ENCODE results near the gene POGZ.

POGZ gene

DNA sequence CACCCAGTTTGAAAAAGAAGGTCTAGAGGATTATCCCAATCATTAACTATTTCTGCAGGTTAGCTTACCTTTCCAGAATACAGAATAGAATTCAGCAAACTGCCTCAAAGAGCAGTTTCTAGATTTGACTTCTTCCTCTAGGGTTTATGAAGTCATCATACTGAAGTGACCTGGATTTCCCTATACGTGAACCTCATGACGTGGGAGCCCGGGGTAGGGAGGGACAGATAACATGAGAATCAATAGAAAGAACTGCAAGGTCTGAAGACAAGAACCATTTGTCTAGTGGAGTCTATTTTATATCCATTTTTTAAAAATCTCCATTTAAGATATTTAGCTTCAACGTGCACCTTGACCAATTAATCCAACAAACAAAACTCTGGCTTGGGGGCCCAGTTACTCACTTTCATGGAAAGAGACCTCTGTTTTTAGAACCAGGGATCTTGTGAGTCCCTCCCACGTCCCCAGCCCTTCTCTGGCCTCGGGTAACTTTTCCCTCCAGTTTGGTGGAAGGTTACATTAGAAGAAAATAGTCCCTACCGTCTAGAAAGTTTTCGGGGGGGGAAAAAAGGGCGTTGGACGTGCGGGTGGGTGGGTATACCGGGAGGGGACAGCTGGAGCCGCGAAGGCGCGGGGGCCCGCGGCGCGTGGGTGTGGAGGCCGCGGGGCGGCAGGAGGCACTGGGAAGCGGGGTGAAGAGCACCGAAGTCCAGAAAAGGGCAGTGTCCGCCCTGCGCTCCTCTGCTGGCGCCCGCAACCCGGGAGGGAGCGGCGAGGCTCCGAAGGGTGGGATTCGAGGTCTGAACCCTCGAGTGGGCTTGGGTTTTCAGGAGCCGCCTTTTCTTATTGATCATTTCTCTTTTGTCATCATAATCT lies 13.8 kb upstream of the POGZ start:
- no peaks in the 10 kb centered on the region for H3K9me2 ChIP-seq (replicated peaks; ENCODE audit: insufficient read depth, low read length)
- H3K79me2 ChIP-seq (ENCODE audit: insufficient read depth, low read length) = no peaks in the 10 kb centered on the region
- no peak overlapping the region for H3K27ac ChIP-seq (ENCODE audit: low read depth, low read length)
- H3K4me2 ChIP-seq (ENCODE audit: low read depth, low read length, poor library complexity, severe bottlenecking) = peak overlapping the region; percentile 28
- no peaks in the 10 kb centered on the region for H4K20me1 ChIP-seq (ENCODE audit: low read depth, low read length)
- no peaks in the 10 kb centered on the region for H3K9me3 ChIP-seq (ENCODE audit: insufficient read depth, low read length)
- H3K27me3 ChIP-seq (ENCODE audit: low read length) = no peaks in the 10 kb centered on the region; the same call in 1 of the 2 replicates
- H3F3A ChIP-seq (ENCODE audit: insufficient read depth) = no peaks in the 10 kb centered on the region
- TF ChIP-seq EZH2phosphoT487 (conservative IDR thresholded peaks at IDR 0.05; ENCODE audit: low read length) (no peak), CTCF (IDR thresholded peaks at IDR 0.05; ENCODE audit: insufficient read depth, low read length, poor library complexity, severe bottlenecking) (no peak)
- H3K4me3 ChIP-seq (ENCODE audit: insufficient read depth, low read length, poor library complexity, severe bottlenecking) = no peak overlapping the region
- peak overlapping the region; percentile 93 for H2AFZ ChIP-seq (ENCODE audit: low read depth, low read length, severe bottlenecking)
- H3K9ac ChIP-seq (ENCODE audit: low read length) = no peak overlapping the region
- H3K36me3 ChIP-seq (ENCODE audit: low read length) = no peaks in the 10 kb centered on the region

- no peak overlapping the region for H3K9ac ChIP-seq (ENCODE audit: low read length)
- no peak overlapping the region for H2AFZ ChIP-seq (ENCODE audit: low read depth, low read length, severe bottlenecking)
- no peaks in the 10 kb centered on the region for H3K27me3 ChIP-seq (ENCODE audit: low read length)
- H4K20me1 ChIP-seq (ENCODE audit: low read depth, low read length) = no peaks in the 10 kb centered on the region
- H3K36me3 ChIP-seq (ENCODE audit: low read length) = no peaks in the 10 kb centered on the region
- H3K9me3 ChIP-seq (ENCODE audit: insufficient read depth, low read length) = no peaks in the 10 kb centered on the region
- no peak for TF ChIP-seq CTCF (IDR thresholded peaks at IDR 0.05; ENCODE audit: insufficient read depth, low read length, poor library complexity, severe bottlenecking)
- no peak for TF ChIP-seq EZH2phosphoT487 (conservative IDR thresholded peaks at IDR 0.05; ENCODE audit: low read length)
- no peaks in the 10 kb centered on the region for H3F3A ChIP-seq (ENCODE audit: insufficient read depth)
- H3K9me2 ChIP-seq (replicated peaks; ENCODE audit: insufficient read depth, low read length) = no peaks in the 10 kb centered on the region
- no peak overlapping the region for H3K27ac ChIP-seq (ENCODE audit: low read depth, low read length)
- no peak overlapping the region for H3K4me3 ChIP-seq (ENCODE audit: insufficient read depth, low read length, poor library complexity, severe bottlenecking)
- no peaks in the 10 kb centered on the region for H3K79me2 ChIP-seq (ENCODE audit: insufficient read depth, low read length)
- no peak overlapping the region for H3K4me2 ChIP-seq (ENCODE audit: low read depth, low read length, poor library complexity, severe bottlenecking)
These were observed 5.7 kb upstream of the POGZ start for GRCh38 chr1:151465026-151465425.

GRCh38 chr1:151461694-151462093 lies 2.4 kb upstream of the POGZ start:
- peaks cover 17% of the 10 kb centered on the region for H3K79me2 ChIP-seq (ENCODE audit: insufficient read depth, low read length)
- no peak overlapping the region for H2AFZ ChIP-seq (ENCODE audit: low read depth, low read length, severe bottlenecking)
- H3K9me2 ChIP-seq (replicated peaks; ENCODE audit: insufficient read depth, low read length) = no peaks in the 10 kb centered on the region
- H3K27me3 ChIP-seq (ENCODE audit: low read length) = no peaks in the 10 kb centered on the region
- no peaks in the 10 kb centered on the region for H3K36me3 ChIP-seq (ENCODE audit: low read length)
- H3K9ac ChIP-seq (ENCODE audit: low read length) = no peak overlapping the region
- no peaks in the 10 kb centered on the region for H4K20me1 ChIP-seq (ENCODE audit: low read depth, low read length)
- no peak overlapping the region for H3K4me2 ChIP-seq (ENCODE audit: low read depth, low read length, poor library complexity, severe bottlenecking)
- no peak overlapping the region for H3K27ac ChIP-seq (ENCODE audit: low read depth, low read length)
- TF ChIP-seq EZH2phosphoT487 (conservative IDR thresholded peaks at IDR 0.05; ENCODE audit: low read length) (no peak), CTCF (IDR thresholded peaks at IDR 0.05; ENCODE audit: insufficient read depth, low read length, poor library complexity, severe bottlenecking) (no peak)
- no peak overlapping the region for H3K4me3 ChIP-seq (ENCODE audit: insufficient read depth, low read length, poor library complexity, severe bottlenecking)
- peaks cover 13% of the 10 kb centered on the region for H3F3A ChIP-seq (ENCODE audit: insufficient read depth)
- H3K9me3 ChIP-seq (ENCODE audit: insufficient read depth, low read length) = no peaks in the 10 kb centered on the region
